ENCODE measurements around the gene FAM47E.

FAM47E gene

DNA sequence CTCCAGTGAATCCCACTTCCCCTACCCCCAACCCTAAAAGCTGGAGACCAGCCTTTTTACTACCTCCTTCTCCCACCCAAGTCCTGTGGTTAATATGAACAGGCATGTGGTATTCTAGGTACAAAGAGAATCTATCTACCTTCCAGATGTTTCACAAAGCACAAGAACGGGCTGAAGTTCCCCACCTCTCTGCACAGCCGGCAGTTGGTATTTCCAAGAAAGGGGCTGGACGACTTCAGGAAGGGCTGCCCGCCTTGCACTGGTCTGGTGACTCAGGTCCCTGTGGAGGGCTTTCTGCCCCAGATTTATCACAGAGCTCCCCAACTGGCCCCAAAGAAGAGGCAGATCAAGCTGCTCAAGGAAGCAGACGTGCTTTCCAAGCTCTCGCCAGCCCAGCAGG is 4.5 kb downstream of the FAM47E start:
- Histone ChIP-seq H3K36me3 (ENCODE audit: control insufficient read depth in 1 of 2, insufficient read depth in 2 of 2, low read depth in 1 of 2, low read length in 2 of 2) (no peaks in the 10 kb centered on the region), H2AK5ac (ENCODE audit: low read length, severe bottlenecking) (no peak overlapping the region), H3K27me3 (ENCODE audit: control insufficient read depth in 1 of 2, insufficient read depth in 1 of 2, low read length in 2 of 2) (peaks cover 40 to 46% of the 10 kb centered on the region in 2 experiments), H3K18ac (ENCODE audit: low read depth in 1 of 2, low read length in 2 of 2) (no peak overlapping the region), H3K9me3 (ENCODE audit: control insufficient read depth, low read length) (no peaks in the 10 kb centered on the region), H4K91ac (ENCODE audit: low read length) (no peak overlapping the region), H4K8ac (ENCODE audit: low read length) (no peak overlapping the region), H2BK12ac (ENCODE audit: low read length in 2 of 2) (no peak overlapping the region), H2AFZ (ENCODE audit: low read depth, low read length) (no peak overlapping the region), H3K27ac (ENCODE audit: low read length, poor library complexity, severe bottlenecking) (no peak overlapping the region), H3K4me1 (ENCODE audit: control insufficient read depth, insufficient read depth, low read depth, low read length) (peaks cover 9% of the 10 kb centered on the region), H3K9ac (ENCODE audit: low read length) (no peak overlapping the region), H3K79me1 (replicated peaks; ENCODE audit: low read length, poor library complexity, severe bottlenecking) (no peaks in the 10 kb centered on the region), H3K4me2 (ENCODE audit: low read length, poor library complexity, severe bottlenecking) (no peak overlapping the region), H3K14ac (ENCODE audit: low read length in 2 of 2) (no peak overlapping the region), H3K4ac (ENCODE audit: low read depth in 1 of 2, low read length in 2 of 2) (no peak overlapping the region), H2BK120ac (ENCODE audit: low read depth, low read length) (no peak overlapping the region), H2BK15ac (ENCODE audit: low read depth, poor library complexity, severe bottlenecking) (no peak overlapping the region), H2BK5ac (ENCODE audit: low read depth, low read length, poor library complexity, severe bottlenecking) (no peak overlapping the region), H3K23ac (ENCODE audit: low read length in 2 of 2) (no peak overlapping the region), H3K4me3 (ENCODE audit: insufficient read depth in 1 of 2, low read depth in 1 of 2, low read length in 2 of 2) (no peak overlapping the region)
- WGBS, result 85% methylated on average over 6 of the region's 6 CpGs
- DNase-seq, result no peak

DNA sequence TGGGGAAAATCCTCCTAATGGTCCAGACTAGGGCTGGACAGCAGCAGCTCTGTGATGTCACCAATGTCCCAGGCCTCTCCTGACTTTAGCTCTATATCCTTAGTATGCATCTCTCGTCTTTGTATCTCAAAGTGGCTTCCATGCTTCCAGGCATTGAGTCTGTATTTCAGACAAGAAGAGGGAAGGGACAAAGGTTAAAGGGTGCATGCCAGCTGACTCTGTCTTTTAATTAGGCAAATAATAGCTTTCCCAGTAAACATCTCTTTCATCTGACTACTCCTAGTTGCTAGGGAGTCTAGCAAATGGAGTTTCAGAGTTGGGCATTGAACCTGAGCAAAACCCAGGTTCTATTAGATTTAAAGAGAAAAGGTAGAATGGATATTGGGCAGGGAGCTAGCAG is 5.4 kb downstream of the FAM47E start:
- Histone ChIP-seq H3K36me3 (ENCODE audit: control insufficient read depth in 1 of 2, insufficient read depth in 2 of 2, low read depth in 1 of 2, low read length in 2 of 2) (no peaks in the 10 kb centered on the region), H2BK15ac (ENCODE audit: low read depth, poor library complexity, severe bottlenecking) (no peak overlapping the region), H3K27ac (ENCODE audit: low read length, poor library complexity, severe bottlenecking) (no peak overlapping the region), H2BK120ac (ENCODE audit: low read depth, low read length) (no peak overlapping the region), H2AK5ac (ENCODE audit: low read length, severe bottlenecking) (no peak overlapping the region), H3K9me3 (ENCODE audit: control insufficient read depth, low read length) (no peaks in the 10 kb centered on the region), H2BK12ac (ENCODE audit: low read length in 2 of 2) (no peak overlapping the region), H3K4me1 (ENCODE audit: control insufficient read depth, insufficient read depth, low read depth, low read length) (peaks cover 1% of the 10 kb centered on the region), H4K8ac (ENCODE audit: low read length) (no peak overlapping the region), H3K4me2 (ENCODE audit: low read length, poor library complexity, severe bottlenecking) (no peak overlapping the region), H2BK5ac (ENCODE audit: low read depth, low read length, poor library complexity, severe bottlenecking) (no peak overlapping the region), H3K23ac (ENCODE audit: low read length in 2 of 2) (no peak overlapping the region), H3K4ac (ENCODE audit: low read depth in 1 of 2, low read length in 2 of 2) (no peak overlapping the region), H4K91ac (ENCODE audit: low read length) (no peak overlapping the region), H3K18ac (ENCODE audit: low read depth in 1 of 2, low read length in 2 of 2) (no peak overlapping the region), H3K27me3 (ENCODE audit: control insufficient read depth in 1 of 2, insufficient read depth in 1 of 2, low read length in 2 of 2) (peaks cover 32 to 39% of the 10 kb centered on the region in 2 experiments), H2AFZ (ENCODE audit: low read depth, low read length) (no peak overlapping the region), H3K4me3 (ENCODE audit: insufficient read depth in 1 of 2, low read depth in 1 of 2, low read length in 2 of 2) (no peak overlapping the region), H3K9ac (ENCODE audit: low read length) (no peak overlapping the region), H3K79me1 (replicated peaks; ENCODE audit: low read length, poor library complexity, severe bottlenecking) (no peaks in the 10 kb centered on the region), H3K14ac (ENCODE audit: low read length in 2 of 2) (no peak overlapping the region)
- no peak for DNase-seq
- WGBS, result no CpG with 5 or more reads among the region's 1 CpG

DNA sequence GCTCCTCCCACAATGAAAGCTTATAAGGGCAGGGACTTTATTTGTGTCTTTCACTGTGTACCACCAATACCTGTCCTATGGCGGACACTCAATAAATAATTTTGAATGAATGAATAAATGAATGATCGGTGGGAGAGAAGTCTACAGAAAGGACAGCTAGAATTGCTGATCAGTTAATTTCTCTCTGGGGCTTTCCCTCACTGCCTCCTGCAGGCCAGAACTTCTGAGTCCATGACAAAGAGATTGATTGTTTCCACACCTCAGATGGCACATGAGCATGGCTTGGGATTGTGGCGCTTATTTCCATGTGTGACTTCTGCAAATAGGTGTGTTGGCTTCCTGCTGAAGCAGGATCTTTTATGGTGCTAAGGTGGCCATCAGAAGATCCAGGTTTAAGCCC is 6.3 kb downstream of the FAM47E start:
- 100% methylated on average over 3 of the region's 3 CpGs for WGBS
- Histone ChIP-seq H2AK5ac (ENCODE audit: low read length, severe bottlenecking) (no peak overlapping the region), H2AFZ (ENCODE audit: low read depth, low read length) (no peak overlapping the region), H4K91ac (ENCODE audit: low read length) (no peak overlapping the region), H3K18ac (ENCODE audit: low read depth in 1 of 2, low read length in 2 of 2) (no peak overlapping the region), H3K4ac (ENCODE audit: low read depth in 1 of 2, low read length in 2 of 2) (no peak overlapping the region), H3K9ac (ENCODE audit: low read length) (no peak overlapping the region), H3K4me3 (ENCODE audit: insufficient read depth in 1 of 2, low read depth in 1 of 2, low read length in 2 of 2) (no peak overlapping the region), H2BK120ac (ENCODE audit: low read depth, low read length) (no peak overlapping the region), H2BK5ac (ENCODE audit: low read depth, low read length, poor library complexity, severe bottlenecking) (no peak overlapping the region), H3K9me3 (ENCODE audit: control insufficient read depth, low read length) (no peaks in the 10 kb centered on the region), H3K27ac (ENCODE audit: low read length, poor library complexity, severe bottlenecking) (no peak overlapping the region), H4K8ac (ENCODE audit: low read length) (no peak overlapping the region), H3K4me2 (ENCODE audit: low read length, poor library complexity, severe bottlenecking) (no peak overlapping the region), H3K36me3 (ENCODE audit: control insufficient read depth in 1 of 2, insufficient read depth in 2 of 2, low read depth in 1 of 2, low read length in 2 of 2) (no peaks in the 10 kb centered on the region), H2BK12ac (ENCODE audit: low read length in 2 of 2) (no peak overlapping the region), H3K4me1 (ENCODE audit: control insufficient read depth, insufficient read depth, low read depth, low read length) (no peaks in the 10 kb centered on the region), H3K14ac (ENCODE audit: low read length in 2 of 2) (no peak overlapping the region), H3K23ac (ENCODE audit: low read length in 2 of 2) (no peak overlapping the region), H3K27me3 (ENCODE audit: control insufficient read depth in 1 of 2, insufficient read depth in 1 of 2, low read length in 2 of 2) (peaks cover 24 to 30% of the 10 kb centered on the region in 2 experiments), H3K79me1 (replicated peaks; ENCODE audit: low read length, poor library complexity, severe bottlenecking) (no peaks in the 10 kb centered on the region), H2BK15ac (ENCODE audit: low read depth, poor library complexity, severe bottlenecking) (no peak overlapping the region)
- no peak for DNase-seq

DNA sequence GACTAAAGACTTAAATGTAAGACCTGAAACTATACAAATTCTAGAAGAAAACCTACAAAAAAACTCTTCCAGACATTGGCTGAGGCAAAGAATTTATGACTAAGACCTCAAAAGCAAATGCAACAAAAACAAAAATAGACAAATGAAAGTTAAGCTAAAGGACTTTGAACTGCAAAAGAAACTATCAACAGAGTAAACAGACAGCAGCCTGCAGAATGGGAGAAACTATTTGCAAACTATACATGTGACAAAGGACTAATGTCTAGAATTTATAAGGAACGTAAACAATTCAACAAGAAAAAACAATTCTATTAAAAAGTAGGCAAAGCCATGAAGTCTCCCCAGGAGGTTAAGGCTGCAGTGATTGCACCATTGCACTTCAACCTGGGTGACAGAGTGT is 9.1 kb downstream of the FAM47E start:
- Histone ChIP-seq H3K9ac (ENCODE audit: low read length) (no peak overlapping the region), H3K79me1 (replicated peaks; ENCODE audit: low read length, poor library complexity, severe bottlenecking) (no peaks in the 10 kb centered on the region), H3K27ac (ENCODE audit: low read length, poor library complexity, severe bottlenecking) (no peak overlapping the region), H3K4me1 (ENCODE audit: control insufficient read depth, insufficient read depth, low read depth, low read length) (no peaks in the 10 kb centered on the region), H3K36me3 (ENCODE audit: control insufficient read depth in 1 of 2, insufficient read depth in 2 of 2, low read depth in 1 of 2, low read length in 2 of 2) (no peaks in the 10 kb centered on the region), H2BK12ac (ENCODE audit: low read length in 2 of 2) (no peak overlapping the region), H2BK5ac (ENCODE audit: low read depth, low read length, poor library complexity, severe bottlenecking) (no peak overlapping the region), H3K27me3 (ENCODE audit: control insufficient read depth in 1 of 2, insufficient read depth in 1 of 2, low read length in 2 of 2) (peaks cover 3 to 17% of the 10 kb centered on the region in 2 experiments), H2BK15ac (ENCODE audit: low read depth, poor library complexity, severe bottlenecking) (no peak overlapping the region), H2AK5ac (ENCODE audit: low read length, severe bottlenecking) (no peak overlapping the region), H3K23ac (ENCODE audit: low read length in 2 of 2) (no peak overlapping the region), H3K18ac (ENCODE audit: low read depth in 1 of 2, low read length in 2 of 2) (no peak overlapping the region), H3K4me2 (ENCODE audit: low read length, poor library complexity, severe bottlenecking) (no peak overlapping the region), H2AFZ (ENCODE audit: low read depth, low read length) (no peak overlapping the region), H4K8ac (ENCODE audit: low read length) (no peak overlapping the region), H3K4ac (ENCODE audit: low read depth in 1 of 2, low read length in 2 of 2) (no peak overlapping the region), H3K4me3 (ENCODE audit: insufficient read depth in 1 of 2, low read depth in 1 of 2, low read length in 2 of 2) (no peak overlapping the region), H4K91ac (ENCODE audit: low read length) (no peak overlapping the region), H2BK120ac (ENCODE audit: low read depth, low read length) (no peak overlapping the region), H3K9me3 (ENCODE audit: control insufficient read depth, low read length) (no peaks in the 10 kb centered on the region), H3K14ac (ENCODE audit: low read length in 2 of 2) (no peak overlapping the region)
- no peak for DNase-seq
- 95% methylated on average over 1 of the region's 1 CpG for WGBS
